HepG2 (cell line): ENCODE data around the gene EEFSEC. TPM values are rescaled to one million over a fixed set of nuclear protein-coding genes. Genes with fewer than 3 reads are reported as not detected.
A peak's percentile ranks its signal among the peaks of the same experiment; 100 is the strongest.

Experiments used
- ATAC-seq: fragments of 200-7000 bp; cut with Tn5 transposase; 3 replicates; pipeline ENCODE4 v1.9.1; 2020; ENCODE audit warnings: mild to moderate bottlenecking, moderate library complexity
- BruUV-seq: library from RNA; stranded (reverse); fragments of 400-500 nt; replicated peaks from 2 replicates; lab custom pipeline; 2021; lab: Mats Ljungman, UMichigan
- CTCF ChIA-PET: fragments of 300-600 bp; formaldehyde crosslinking; extraction: SDS; loops from one replicate; lab custom pipeline; 2021; ENCODE audit warnings: low total read pairs, inconsistent platforms, low intra/inter-chr PET ratio; lab: Yijun Ruan, JAX
- POLR2A ChIA-PET: fragments of 350-600 bp; sonication (Branson Sonifier 250); formaldehyde crosslinking; loops from one replicate; lab custom pipeline; 2020; ENCODE audit warnings: antibody characterized with exemption, inconsistent platforms; lab: Yijun Ruan, JAX
- DNase-seq: peaks from one replicate; pipeline ENCODE4 v3.0.0-alpha.2; 2015; ENCODE audit warnings: low spot score
- FAIRE-seq: peaks from 3 replicates; lab custom pipeline; 2011; peaks lifted over from hg19 to GRCh38; lab: Jason Lieb, UNC
- H2AFZ ChIP-seq: one replicate; pipeline ENCODE4 v1.6.1; 2011; ENCODE audit warnings: low read length, inconsistent platforms
- H3K27ac ChIP-seq: fragments of 300-600 bp; 3 replicates; pipeline ENCODE4 v1.8.0; 2011; ENCODE audit warnings: mixed run types, mild to moderate bottlenecking, mixed read lengths, low read length, inconsistent platforms; ENCODE audit not compliant: insufficient read depth; ENCODE audit errors: extremely low read length
- H3K27me3 ChIP-seq, 2 experiments: fragments of 200-600 bp in 1 of 2; 2 replicates in 1 of 2; 3 replicates in 1 of 2; pipeline versions ENCODE4 v1.6.0 to v1.8.0; 2011; ENCODE audit warnings: low read length in 2 of 2, mild to moderate bottlenecking in 2 of 2, moderate library complexity in 2 of 2, inconsistent platforms in 1 of 2; ENCODE audit not compliant: insufficient read depth in 2 of 2, control insufficient read depth in 1 of 2
- H3K36me3 ChIP-seq, 2 experiments: fragments of 200-600 bp in 1 of 2; replicated peaks in 1 of 2; 2 replicates in 1 of 2; 3 replicates in 1 of 2; pipeline versions ENCODE4 v1.5.1 to v1.8.0; 2011; ENCODE audit warnings: low read length in 2 of 2, inconsistent platforms in 1 of 2; ENCODE audit not compliant: insufficient read depth in 2 of 2, control insufficient read depth in 1 of 2
- H3K4me1 ChIP-seq: 2 replicates; pipeline ENCODE4 v1.5.1; 2012; ENCODE audit warnings: low read length, inconsistent platforms; ENCODE audit not compliant: insufficient read depth
- H3K4me2 ChIP-seq: 2 replicates; pipeline ENCODE4 v1.6.0; 2011; ENCODE audit warnings: low read depth, low read length, inconsistent platforms
- H3K4me3 ChIP-seq, 3 experiments: fragments of 200-600 bp in 1 of 3; sonication (generic), shearing (Covaris generic) in 1 of 3; replicated peaks in 1 of 3; 2 replicates each; pipeline ENCODE4 v1.5.1; 2011 to 2016; ENCODE audit warnings: low read length in 3 of 3, inconsistent platforms in 2 of 3, low read depth in 2 of 3, mild to moderate bottlenecking in 2 of 3, control low read depth in 1 of 3, mixed read lengths in 1 of 3; ENCODE audit not compliant: insufficient read depth in 1 of 3
- H3K79me2 ChIP-seq: one replicate; pipeline ENCODE4 v1.6.1; 2011; ENCODE audit warnings: low read length, inconsistent platforms; ENCODE audit not compliant: insufficient read depth
- H3K9ac ChIP-seq: 2 replicates; pipeline ENCODE4 v1.6.0; 2011; ENCODE audit warnings: mild to moderate bottlenecking, low read depth, low read length, inconsistent platforms; ENCODE audit not compliant: insufficient read depth
- H3K9me3 ChIP-seq: 2 replicates; pipeline ENCODE4 v1.5.1; 2012; ENCODE audit warnings: mild to moderate bottlenecking, low read length
- H4K20me1 ChIP-seq: 2 replicates; pipeline ENCODE4 v1.6.0; 2011; ENCODE audit warnings: inconsistent platforms, mild to moderate bottlenecking, low read length, moderate library complexity; ENCODE audit not compliant: insufficient read depth
- CERS6 ChIP-seq: sonication (generic); formaldehyde crosslinking; IDR thresholded peaks from 2 replicates; pipeline ENCODE4 v1.5.0; 2020; ENCODE audit warnings: missing genetic modification reagents
- CHCHD3 ChIP-seq: sonication (generic); formaldehyde crosslinking; IDR thresholded peaks from 2 replicates; pipeline ENCODE4 v1.8.0; 2022; ENCODE audit warnings: mild to moderate bottlenecking, missing genetic modification reagents, moderate library complexity
- CHD4 ChIP-seq: fragments of 200-600 bp; sonication (generic); IDR thresholded peaks from 2 replicates; pipeline ENCODE4 v1.7.0; 2017; ENCODE audit warnings: mild to moderate bottlenecking, low read length, borderline replicate concordance
- GABPA ChIP-seq, 2 experiments: IDR thresholded peaks; 2 replicates each; pipeline ENCODE4 v1.6.1; 2011 to 2016; ENCODE audit warnings: low read depth in 2 of 2, low read length in 1 of 2, missing biosample characterization in 1 of 2, missing genetic modification characterization in 1 of 2
- HNF4A ChIP-seq: sonication (generic); formaldehyde crosslinking; IDR thresholded peaks from 2 replicates; pipeline ENCODE4 v1.4.0; 2020; ENCODE audit warnings: missing genetic modification reagents
- NFE2L2 ChIP-seq: fragments of 150-350 bp; IDR thresholded peaks from 2 replicates; pipeline ENCODE4 v1.6.1; 2014; ENCODE audit warnings: low read length
- RNF2 ChIP-seq: fragments of 450-650 bp; conservative IDR thresholded peaks from 2 replicates; pipeline ENCODE4 v1.6.1; 2016; ENCODE audit warnings: low read depth
- TAF1 ChIP-seq: sonication (generic); formaldehyde crosslinking; IDR thresholded peaks from 2 replicates; pipeline ENCODE4 v1.4.0; 2020; ENCODE audit warnings: missing genetic modification reagents
- TBP ChIP-seq: sonication (generic); formaldehyde crosslinking; IDR thresholded peaks from 2 replicates; pipeline ENCODE4 v1.5.0; 2020; ENCODE audit warnings: missing genetic modification reagents
- TEAD2 ChIP-seq: sonication (generic); formaldehyde crosslinking; IDR thresholded peaks from 2 replicates; pipeline ENCODE4 v1.9.0; 2021; ENCODE audit warnings: missing genetic modification reagents
- TGIF2 ChIP-seq: IDR thresholded peaks from 2 replicates; pipeline ENCODE4 v1.6.1; 2016; ENCODE audit warnings: control low read depth, missing compliant biosample characterization
- ZBTB26 ChIP-seq: IDR thresholded peaks from 2 replicates; pipeline ENCODE4 v1.6.1; 2016; ENCODE audit warnings: missing compliant biosample characterization, missing genetic modification reagents, borderline replicate concordance
- ZFP36L2 ChIP-seq: sonication (generic); formaldehyde crosslinking; IDR thresholded peaks from 2 replicates; pipeline ENCODE4 v1.4.0; 2020; ENCODE audit warnings: missing genetic modification reagents
- ZFP62 ChIP-seq: sonication (generic); formaldehyde crosslinking; IDR thresholded peaks from 2 replicates; pipeline ENCODE4 v1.4.0; 2020; ENCODE audit warnings: missing genetic modification reagents
- ZNF12 ChIP-seq: sonication (generic); formaldehyde crosslinking; IDR thresholded peaks from 2 replicates; pipeline ENCODE4 v1.5.0; 2020; ENCODE audit warnings: missing genetic modification reagents
- ZNF251 ChIP-seq: sonication (generic); formaldehyde crosslinking; IDR thresholded peaks from 2 replicates; pipeline ENCODE4 v1.9.0; 2021; ENCODE audit warnings: mild to moderate bottlenecking, missing genetic modification reagents
- ZNF263 ChIP-seq: sonication (generic); formaldehyde crosslinking; IDR thresholded peaks from 2 replicates; pipeline ENCODE4 v1.4.0; 2020; ENCODE audit warnings: missing genetic modification reagents
- ZNF331 ChIP-seq: sonication (generic); formaldehyde crosslinking; IDR thresholded peaks from 2 replicates; pipeline ENCODE4 v1.4.0; 2020; ENCODE audit warnings: missing genetic modification reagents
- ZNF350 ChIP-seq: sonication (generic); formaldehyde crosslinking; IDR thresholded peaks from 2 replicates; pipeline ENCODE4 v1.4.0; 2020; ENCODE audit warnings: mild to moderate bottlenecking, low read depth, missing genetic modification reagents, borderline replicate concordance
- ZNF503 ChIP-seq: sonication (generic); formaldehyde crosslinking; IDR thresholded peaks from 2 replicates; pipeline ENCODE4 v1.4.0; 2020; ENCODE audit warnings: missing genetic modification reagents
- ZNF576 ChIP-seq: sonication (generic); formaldehyde crosslinking; IDR thresholded peaks from 2 replicates; pipeline ENCODE4 v1.4.0; 2020; ENCODE audit warnings: mild to moderate bottlenecking, missing genetic modification reagents
- WGBS: methylation state at CpG from one replicate; pipeline ENCODE4 v1.1.6; 2017; ENCODE audit warnings: low lambda C conversion rate; 5-methylcytosine and 5-hydroxymethylcytosine counted together
- in situ Hi-C: cut with HindIII; loops from 2 replicates; pipeline ENCODE4 v1.10.0; 2017; ENCODE audit warnings: low pct_unique_long_range_greater_than_20kb; ENCODE audit not compliant: extremely low pct_ligation_motif_present
- intact Hi-C: fragments of 100-400 bp; cut with micrococcal nuclease; formaldehyde crosslinking; loops from one replicate; pipeline ENCODE4 v1.10.0; 2022; ENCODE audit not compliant: unreplicated experiment
- polyA plus RNA-seq, 8 experiments: library from polyadenylated mRNA; depleted of rRNA in 3 of 8; stranded (reverse) in 7 of 8; unstranded in 1 of 8; fragments of >200 nt; fragmentation: Illumina TruSeq in 4 of 8; extraction: Trizol in 4 of 8; gene quantifications; 2 replicates each; pipeline versions ENCODE4 v1.2.1 to v1.2.3, GENCODE V29; 2011 to 2016; ENCODE audit warnings: low read depth in 4 of 8, missing spikeins in 1 of 8, mixed read lengths in 1 of 8; ENCODE audit not compliant: insufficient read depth in 1 of 8
- total RNA-seq, 5 experiments: library from RNA; depleted of rRNA; stranded (reverse); fragments of >200 nt; fragmentation: Illumina TruSeq; extraction: Trizol; gene quantifications; 2 replicates each; pipeline ENCODE4 v1.2.3, GENCODE V29; 2016; ENCODE audit warnings: low read depth in 1 of 5

EEFSEC gene
- total and polyA plus RNA-seq, 2 of the 13 experiments (the other 11 are each of a cell fraction or from before 2014, with no cell fraction given) = 6.4 to 24.2 TPM

- Histone ChIP-seq H3K9me3 (no peaks in the 10 kb centered on the region), H2AFZ (peak within 1 kb of the TSS; percentile 74), H3K36me3 (no peaks in the 10 kb centered on the region), H4K20me1 (no peaks in the 10 kb centered on the region), H3K4me3 (peak within 1 kb of the TSS; percentile 93 to 97 (median 97)), H3K4me2 (peak within 1 kb of the TSS; percentile 80), H3K9ac (peak within 1 kb of the TSS; percentile 87), H3K4me1 (peaks cover 38% of the 10 kb centered on the region), H3K27ac (peak within 1 kb of the TSS; percentile 87), H3K79me2 (peaks cover 15% of the 10 kb centered on the region), H3K27me3 (no peaks in the 10 kb centered on the region)
- ChIA-PET POLR2A (interaction anchor here (0.7 to 3.3 kb wide), 16 partner anchors 10 to 126 kb away, joined by 3 to 41 read pairs (median 4); partner anchors contain the start of genes EEFSEC and SEC61A1), CTCF (no interaction called here)
- in situ Hi-C loops (no loop called here), intact Hi-C loops (loop anchor here (2.0 kb wide), 1 partner anchor 29 kb away; the partner anchor contains the start of gene EEFSEC)
- ATAC-seq (peak; percentile 99), DNase-seq (peak; percentile 94), FAIRE-seq (peak; percentile 93)
- 9% methylated on average over 14 of the region's 47 CpGs for WGBS
- TSS peak; percentile 78 for BruUV-seq
- TF ChIP-seq ZFP36L2 (no peak), HNF4A (CRISPR knock-in tag) (peak; percentile 42; the same call in 1 of the 2 replicates), ZFP62 (CRISPR knock-in tag) (no peak), TEAD2 (CRISPR knock-in tag) (no peak), TBP (CRISPR knock-in tag) (no peak), TGIF2 (no peak; the same call in 1 of the 2 replicates), GABPA (IDR thresholded peaks at IDR 0.05; ENCODE audit: low read depth, low read length) (peak; percentile 99), GABPA (CRISPR knock-in tag; IDR thresholded peaks at IDR 0.05; ENCODE audit: low read depth) (peak; percentile 99), ZNF251 (CRISPR knock-in tag) (no peak), CHCHD3 (CRISPR knock-in tag) (no peak), NFE2L2 (no peak), CHD4 (no peak), ZNF576 (CRISPR knock-in tag) (no peak), ZNF263 (peak; percentile 87), TAF1 (CRISPR knock-in tag) (peak; percentile 81), ZNF503 (CRISPR knock-in tag) (no peak), ZBTB26 (CRISPR knock-in tag) (peak; percentile 32; the same call in 1 of the 2 replicates), ZNF331 (peak; percentile 76), ZNF350 (CRISPR knock-in tag) (peak; percentile 81; the same call in 1 of the 2 replicates), RNF2 (no peak; the same call in none of the 2 replicates), ZNF12 (CRISPR knock-in tag) (peak; percentile 27; the same call in 1 of the 2 replicates), CERS6 (CRISPR knock-in tag) (no peak)
Measured at GRCh38 chr3:128123538-128124368, 29.5 kb upstream of the EEFSEC start, which contains the start of gene RUVBL1. Gene RUVBL1 (minus strand): TSS chr3:128123812. CDS start chr3:128123724, 88 bp downstream.
